GM12875 (cell line): ENCODE measurements around the gene RERE.

Experiments
- H3K4me3 ChIP-seq: one replicate; pipeline ENCODE4 v1.5.1; 2011; ENCODE audit warnings: low read depth, low read length, control low read depth
- TF ChIP-seq, protein P1 (sequence below): IDR thresholded peaks from 2 replicates; pipeline ENCODE4 v1.5.1; 2011; ENCODE audit warnings: low read depth, mild to moderate bottlenecking, control low read depth, inconsistent platforms, low read length, moderate library complexity, borderline replicate concordance; ENCODE audit not compliant: insufficient read depth

Gene RERE

DNA sequence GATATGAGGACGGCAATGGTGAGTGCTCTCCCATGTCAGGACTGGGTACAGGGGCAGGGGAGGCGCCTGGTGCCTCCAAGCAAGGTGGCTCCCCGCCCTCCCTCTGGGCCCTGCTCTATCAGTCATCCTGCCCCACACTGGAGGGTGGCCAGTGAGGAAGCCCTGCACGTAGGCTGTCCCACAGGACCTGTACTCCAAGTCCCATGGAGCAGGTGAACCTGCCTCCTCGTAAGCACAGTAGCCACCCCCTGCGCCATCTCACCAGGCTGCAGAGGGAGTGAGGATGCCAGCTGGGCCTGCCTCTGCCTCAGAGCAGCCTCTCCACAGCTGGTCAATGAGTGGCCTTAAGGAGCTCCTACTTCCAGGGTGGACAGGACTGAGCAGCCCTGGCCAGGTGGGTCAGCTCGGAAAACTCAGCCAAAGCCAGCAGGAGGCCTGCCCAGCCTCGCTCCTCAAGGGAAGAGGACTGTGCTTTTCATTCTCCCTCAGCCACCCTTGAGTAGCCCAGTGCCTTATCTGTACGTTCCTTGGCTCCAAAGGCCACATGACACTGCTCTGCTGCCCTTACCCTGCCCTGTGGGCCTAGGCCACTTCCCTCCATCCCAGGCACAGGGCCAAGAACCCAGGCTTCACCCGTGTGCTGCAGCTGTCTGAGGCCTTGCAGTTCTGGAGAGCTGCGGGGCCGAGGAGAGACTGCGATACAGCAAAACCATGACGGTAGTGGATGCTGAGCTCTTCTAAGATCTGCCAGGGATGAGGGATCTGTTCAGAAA is 459.9 kb downstream of the RERE start:
- H3K4me3 ChIP-seq: no peak overlapping the region
- TF ChIP-seq, protein P1, sequence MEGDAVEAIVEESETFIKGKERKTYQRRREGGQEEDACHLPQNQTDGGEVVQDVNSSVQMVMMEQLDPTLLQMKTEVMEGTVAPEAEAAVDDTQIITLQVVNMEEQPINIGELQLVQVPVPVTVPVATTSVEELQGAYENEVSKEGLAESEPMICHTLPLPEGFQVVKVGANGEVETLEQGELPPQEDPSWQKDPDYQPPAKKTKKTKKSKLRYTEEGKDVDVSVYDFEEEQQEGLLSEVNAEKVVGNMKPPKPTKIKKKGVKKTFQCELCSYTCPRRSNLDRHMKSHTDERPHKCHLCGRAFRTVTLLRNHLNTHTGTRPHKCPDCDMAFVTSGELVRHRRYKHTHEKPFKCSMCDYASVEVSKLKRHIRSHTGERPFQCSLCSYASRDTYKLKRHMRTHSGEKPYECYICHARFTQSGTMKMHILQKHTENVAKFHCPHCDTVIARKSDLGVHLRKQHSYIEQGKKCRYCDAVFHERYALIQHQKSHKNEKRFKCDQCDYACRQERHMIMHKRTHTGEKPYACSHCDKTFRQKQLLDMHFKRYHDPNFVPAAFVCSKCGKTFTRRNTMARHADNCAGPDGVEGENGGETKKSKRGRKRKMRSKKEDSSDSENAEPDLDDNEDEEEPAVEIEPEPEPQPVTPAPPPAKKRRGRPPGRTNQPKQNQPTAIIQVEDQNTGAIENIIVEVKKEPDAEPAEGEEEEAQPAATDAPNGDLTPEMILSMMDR: no peak

DNA sequence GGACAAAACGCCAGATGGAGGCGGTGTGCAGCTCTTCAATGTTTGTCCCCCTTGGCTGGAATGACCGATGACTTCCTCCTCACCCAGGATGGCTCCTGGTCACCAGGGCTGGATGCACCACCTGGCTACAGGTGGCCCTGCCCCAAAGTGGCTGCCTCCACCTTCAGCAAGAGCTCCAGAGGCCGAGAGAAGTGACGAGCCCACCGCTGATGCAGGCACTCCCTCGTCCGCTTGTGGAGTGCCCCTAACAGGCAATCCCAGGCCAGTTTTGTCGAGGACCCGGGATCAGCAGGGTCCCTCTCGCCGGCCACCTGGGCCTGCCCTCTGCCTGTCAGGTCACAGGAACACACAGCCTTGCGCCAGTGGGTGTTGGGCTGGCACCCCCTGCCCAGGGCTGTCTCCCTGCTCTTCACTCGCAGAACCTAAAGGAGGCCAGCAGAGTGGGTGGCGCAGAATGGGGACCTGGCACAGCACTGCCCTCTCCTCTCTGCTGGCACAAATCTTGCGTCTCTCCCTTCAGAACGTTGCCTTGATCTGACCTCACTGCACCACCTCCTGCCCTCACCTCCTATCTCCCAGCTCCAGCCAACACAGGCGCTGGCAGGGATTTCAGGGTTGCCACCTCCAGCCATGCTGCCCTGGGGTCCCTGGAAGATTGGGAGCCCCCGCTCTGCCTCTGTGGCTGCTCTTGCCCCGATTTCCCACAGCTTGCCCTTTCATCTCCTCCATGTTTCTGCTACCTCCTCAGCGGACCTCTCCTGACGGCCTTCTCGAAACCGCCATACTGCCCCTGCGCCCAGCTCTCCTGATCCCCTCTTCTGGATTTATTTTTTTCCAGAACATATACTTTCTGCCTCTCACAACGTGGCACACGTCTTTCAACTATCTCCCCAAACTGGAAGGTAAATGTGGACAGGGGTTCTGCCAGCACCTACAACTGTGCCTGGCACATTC is 460.9 kb downstream of the RERE start:
- TF ChIP-seq, protein P1: no peak
- no peak overlapping the region for H3K4me3 ChIP-seq

DNA sequence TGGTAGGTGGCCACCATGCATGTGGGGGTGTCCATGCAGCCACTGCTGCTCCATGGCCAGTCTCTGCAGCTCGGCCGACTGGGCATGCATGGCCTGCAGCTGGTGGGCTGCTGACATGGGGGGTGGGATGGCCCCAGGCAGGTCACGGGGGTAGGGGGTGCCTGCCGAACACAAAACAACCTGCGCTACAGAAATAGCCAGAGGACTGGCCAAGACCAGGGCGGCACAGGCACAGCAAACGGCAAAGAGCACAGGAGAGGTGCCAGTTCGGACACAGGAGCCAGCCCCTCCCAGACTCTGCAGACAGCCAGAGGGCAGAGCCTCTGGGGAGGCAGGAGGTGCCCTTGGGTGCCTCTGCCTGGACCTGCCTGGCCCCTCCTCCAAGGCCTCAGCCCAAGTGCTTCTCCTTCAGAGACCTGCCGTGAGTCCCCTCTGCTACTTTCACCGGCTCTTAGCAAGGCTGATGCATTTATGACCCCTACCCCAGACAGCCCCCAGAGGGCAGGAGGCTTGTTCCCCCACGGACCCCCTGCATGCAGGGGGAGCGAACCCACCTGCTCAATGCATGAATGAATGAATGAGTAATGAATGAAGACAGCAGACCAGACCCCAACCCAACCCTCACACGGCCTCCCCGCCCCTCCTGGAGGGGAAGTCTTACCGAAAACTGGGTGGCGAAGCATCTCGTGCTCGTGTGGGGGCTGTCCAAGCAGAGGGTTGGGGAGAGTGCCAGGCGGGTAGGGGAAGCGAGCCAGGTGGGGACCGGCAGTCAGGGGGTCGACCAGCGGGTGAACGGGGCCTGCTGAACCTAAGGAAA is 461.8 kb downstream of the RERE start:
- TF ChIP-seq, protein P1: no peak
- no peak overlapping the region for H3K4me3 ChIP-seq

DNA sequence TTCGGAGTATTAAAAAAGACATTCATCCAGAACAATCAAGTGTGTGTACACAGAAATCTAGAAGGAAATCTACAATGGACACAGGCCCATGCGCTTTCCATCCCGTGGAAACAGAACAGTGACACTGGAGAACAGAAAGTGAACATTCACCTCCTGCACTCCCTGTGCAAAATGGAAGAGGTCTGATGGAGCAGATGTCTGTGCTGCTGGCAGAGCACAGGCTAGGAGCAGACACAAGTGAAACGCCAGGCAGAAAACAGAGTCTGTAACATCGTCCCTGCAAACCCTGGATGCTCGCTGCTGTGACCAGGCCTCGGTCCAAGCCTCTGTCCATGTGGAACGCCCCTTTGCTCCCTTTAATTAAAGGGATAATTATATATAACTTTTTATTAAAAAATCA is 463.4 kb downstream of the RERE start:
- H3K4me3 ChIP-seq: no peak overlapping the region
- TF ChIP-seq, protein P1: no peak

DNA sequence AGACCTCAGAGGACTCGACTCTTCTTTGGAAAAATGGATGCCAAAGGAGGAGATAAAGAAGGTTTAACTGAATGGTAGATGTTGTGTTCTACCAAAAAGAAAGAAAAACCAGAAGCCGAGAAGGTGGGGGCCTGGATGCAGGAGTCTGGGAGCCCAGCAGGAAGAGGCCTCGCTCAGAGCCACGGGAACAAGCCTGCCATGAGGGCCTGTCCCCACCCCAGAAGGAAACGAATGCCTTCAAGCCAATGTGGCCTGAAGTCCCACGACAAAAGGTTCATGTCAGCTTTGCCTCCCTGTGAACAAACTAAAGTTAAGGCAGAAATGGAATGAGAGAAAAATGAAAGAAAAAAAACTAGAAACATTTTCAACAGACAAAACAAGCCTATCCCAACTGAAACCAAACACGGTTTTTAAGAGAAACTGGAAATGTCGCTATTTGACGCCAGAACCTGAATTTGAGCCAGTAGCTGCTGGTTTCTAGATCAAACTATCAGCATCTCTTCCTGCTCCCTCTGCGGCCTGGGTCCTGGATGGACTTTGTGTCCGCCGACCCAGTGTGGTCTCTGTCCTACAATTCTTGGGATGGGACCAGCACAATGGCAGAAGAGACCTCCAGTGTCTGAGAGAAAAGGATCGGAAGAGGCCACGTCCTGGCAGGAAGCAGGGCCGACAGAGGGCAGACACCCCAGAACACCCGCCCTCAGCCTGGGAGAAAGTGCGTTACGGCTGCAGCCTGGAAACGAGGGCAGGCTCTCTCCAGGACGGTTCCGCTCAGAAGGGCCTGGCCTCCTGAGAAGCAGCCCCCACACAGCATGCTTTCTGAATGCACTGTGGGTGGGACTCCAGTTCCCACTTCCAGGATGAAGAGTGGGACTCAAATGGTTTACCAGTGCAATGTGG is 464.3 kb downstream of the RERE start:
- TF ChIP-seq, protein P1: no peak
- no peak overlapping the region for H3K4me3 ChIP-seq

DNA sequence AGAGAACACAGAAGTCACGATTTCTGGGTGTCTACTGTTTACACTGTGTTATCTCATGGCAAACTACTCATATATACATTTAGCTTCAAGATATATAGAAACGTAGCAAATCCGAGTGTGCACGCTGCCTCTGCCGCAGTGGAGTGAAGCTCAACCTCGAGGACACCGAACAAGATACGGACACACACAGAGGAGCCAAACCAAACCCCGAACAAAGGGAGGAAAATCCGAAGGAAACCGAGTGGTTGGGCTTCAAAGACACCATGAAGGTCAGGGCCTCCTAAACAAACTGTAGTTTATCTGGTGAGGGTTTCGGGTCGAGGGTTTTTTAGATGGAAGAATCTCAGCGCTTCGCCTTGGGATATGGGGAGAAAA is 465.0 kb downstream of the RERE start:
- no peak overlapping the region for H3K4me3 ChIP-seq
- TF ChIP-seq, protein P1: no peak
